ENCODE data around the gene AMDHD1. TPM values are rescaled to one million over a fixed set of nuclear protein-coding genes. Genes with fewer than 3 reads are reported as not detected.

AMDHD1 gene
- total RNA-seq, 1 donor from 2014 or later, result 2.2 TPM

DNA sequence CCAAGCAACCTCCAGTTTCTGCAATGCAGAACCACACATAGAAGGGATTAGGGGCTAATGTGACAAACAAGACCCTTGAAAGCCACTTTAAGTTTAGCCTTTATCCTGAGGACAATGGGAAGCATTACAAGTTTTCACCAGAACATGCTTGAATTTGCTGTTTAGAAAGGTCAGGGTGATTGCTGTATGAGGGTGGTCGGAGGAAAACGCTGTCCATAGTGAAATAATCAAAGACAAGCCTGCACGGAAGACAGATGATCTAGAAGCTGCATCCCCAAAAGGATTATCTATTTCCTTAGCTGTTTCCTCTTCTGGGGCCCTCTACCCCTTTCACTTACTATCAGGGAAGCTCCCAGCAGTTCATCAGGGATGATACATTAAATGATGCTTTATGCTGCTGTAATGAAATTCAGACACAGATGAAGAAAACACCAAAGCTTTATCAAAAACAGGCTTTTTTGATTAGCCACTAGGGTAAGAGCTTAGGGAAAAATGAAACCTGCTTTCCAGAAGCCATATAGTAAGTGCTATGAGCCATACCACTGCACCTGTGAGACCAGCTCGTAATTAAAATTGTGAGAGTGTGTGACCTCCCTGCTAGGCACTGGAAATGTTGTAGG, 46.5 kb downstream of the AMDHD1 start:
- H3K36me3 Mint-ChIP-seq, result no peaks in the 10 kb centered on the region
- Histone ChIP-seq H3K9ac (no peak overlapping the region), H2AFZ (replicated peaks) (no peak overlapping the region), H3F3A (ENCODE audit: low read depth) (no peaks in the 10 kb centered on the region), H4K20me1 (ENCODE audit: low read depth) (no peaks in the 10 kb centered on the region), H3K4me2 (no peak overlapping the region), H3K27ac (no peak overlapping the region), H3K4me1 (peaks cover 19% of the 10 kb centered on the region), H3K27me3 (no peaks in the 10 kb centered on the region), H3K4me3 (no peak overlapping the region), H3K9me3 (ENCODE audit: low read depth) (no peaks in the 10 kb centered on the region), H3K79me2 (ENCODE audit: low read depth) (no peaks in the 10 kb centered on the region), H3K36me3 (no peaks in the 10 kb centered on the region)
- no peak overlapping the region for H3K4me3 Mint-ChIP-seq
- peaks cover 5% of the 10 kb centered on the region for H3K27me3 Mint-ChIP-seq (ENCODE audit: insufficient read depth, low read depth)
- H3K27ac Mint-ChIP-seq, result no peak overlapping the region
- H3K4me1 Mint-ChIP-seq, result peaks cover 24% of the 10 kb centered on the region
- DNase-seq (ENCODE audit: low spot score), result no peak
- no peaks in the 10 kb centered on the region for H3K9me3 Mint-ChIP-seq
- TF ChIP-seq EZH2phosphoT487 (IDR thresholded peaks at IDR 0.05) (no peak), EZH2 (IDR thresholded peaks at IDR 0.05) (no peak)
- TF ChIP-seq, protein P1, sequence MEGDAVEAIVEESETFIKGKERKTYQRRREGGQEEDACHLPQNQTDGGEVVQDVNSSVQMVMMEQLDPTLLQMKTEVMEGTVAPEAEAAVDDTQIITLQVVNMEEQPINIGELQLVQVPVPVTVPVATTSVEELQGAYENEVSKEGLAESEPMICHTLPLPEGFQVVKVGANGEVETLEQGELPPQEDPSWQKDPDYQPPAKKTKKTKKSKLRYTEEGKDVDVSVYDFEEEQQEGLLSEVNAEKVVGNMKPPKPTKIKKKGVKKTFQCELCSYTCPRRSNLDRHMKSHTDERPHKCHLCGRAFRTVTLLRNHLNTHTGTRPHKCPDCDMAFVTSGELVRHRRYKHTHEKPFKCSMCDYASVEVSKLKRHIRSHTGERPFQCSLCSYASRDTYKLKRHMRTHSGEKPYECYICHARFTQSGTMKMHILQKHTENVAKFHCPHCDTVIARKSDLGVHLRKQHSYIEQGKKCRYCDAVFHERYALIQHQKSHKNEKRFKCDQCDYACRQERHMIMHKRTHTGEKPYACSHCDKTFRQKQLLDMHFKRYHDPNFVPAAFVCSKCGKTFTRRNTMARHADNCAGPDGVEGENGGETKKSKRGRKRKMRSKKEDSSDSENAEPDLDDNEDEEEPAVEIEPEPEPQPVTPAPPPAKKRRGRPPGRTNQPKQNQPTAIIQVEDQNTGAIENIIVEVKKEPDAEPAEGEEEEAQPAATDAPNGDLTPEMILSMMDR (IDR thresholded peaks at IDR 0.05), result no peak

DNA sequence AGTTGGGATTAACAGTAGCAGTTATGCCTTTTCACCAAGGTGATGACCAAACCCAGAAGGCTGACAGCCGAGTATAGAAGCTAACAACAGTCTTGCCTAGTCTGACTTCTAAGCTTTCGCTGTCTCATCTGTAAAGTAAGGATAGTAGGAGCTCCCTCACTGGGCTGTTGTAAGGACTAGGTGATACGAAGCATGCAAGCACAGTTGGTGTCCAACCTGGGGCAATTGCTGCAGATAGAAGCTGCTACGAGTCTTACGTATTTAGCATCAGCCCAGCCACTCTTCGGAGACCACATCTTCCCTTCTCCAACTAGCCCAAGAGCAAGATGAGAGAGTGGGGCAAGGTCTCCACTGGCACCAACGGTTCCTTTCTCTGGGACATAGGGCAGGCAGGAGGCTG, 47.0 kb downstream of the AMDHD1 start:
- no peak overlapping the region for H3K27ac ChIP-seq
- TF ChIP-seq EZH2phosphoT487 (IDR thresholded peaks at IDR 0.05) (no peak), EZH2 (IDR thresholded peaks at IDR 0.05) (no peak)
- TF ChIP-seq, protein P1 (IDR thresholded peaks at IDR 0.05), result no peak
- H3K4me3 Mint-ChIP-seq, result no peak overlapping the region
- peaks cover 19% of the 10 kb centered on the region for H3K4me1 ChIP-seq
- no peak overlapping the region for H3K9ac ChIP-seq
- no peak for DNase-seq (ENCODE audit: low spot score)
- peaks cover 24% of the 10 kb centered on the region for H3K4me1 Mint-ChIP-seq
- H3K4me3 ChIP-seq, result no peak overlapping the region
- H3K36me3 ChIP-seq, result no peaks in the 10 kb centered on the region
- H4K20me1 ChIP-seq (ENCODE audit: low read depth), result no peaks in the 10 kb centered on the region
- no peaks in the 10 kb centered on the region for H3K36me3 Mint-ChIP-seq
- no peak overlapping the region for H3K4me2 ChIP-seq
- H3K9me3 Mint-ChIP-seq, result no peaks in the 10 kb centered on the region
- H3K27ac Mint-ChIP-seq, result no peak overlapping the region
- H3K27me3 Mint-ChIP-seq (ENCODE audit: insufficient read depth, low read depth), result peaks cover 5% of the 10 kb centered on the region
- no peaks in the 10 kb centered on the region for H3K79me2 ChIP-seq (ENCODE audit: low read depth)
- H3F3A ChIP-seq (ENCODE audit: low read depth), result no peaks in the 10 kb centered on the region
- H3K9me3 ChIP-seq (ENCODE audit: low read depth), result no peaks in the 10 kb centered on the region
- no peak overlapping the region for H2AFZ ChIP-seq (replicated peaks)
- H3K27me3 ChIP-seq, result no peaks in the 10 kb centered on the region

DNA sequence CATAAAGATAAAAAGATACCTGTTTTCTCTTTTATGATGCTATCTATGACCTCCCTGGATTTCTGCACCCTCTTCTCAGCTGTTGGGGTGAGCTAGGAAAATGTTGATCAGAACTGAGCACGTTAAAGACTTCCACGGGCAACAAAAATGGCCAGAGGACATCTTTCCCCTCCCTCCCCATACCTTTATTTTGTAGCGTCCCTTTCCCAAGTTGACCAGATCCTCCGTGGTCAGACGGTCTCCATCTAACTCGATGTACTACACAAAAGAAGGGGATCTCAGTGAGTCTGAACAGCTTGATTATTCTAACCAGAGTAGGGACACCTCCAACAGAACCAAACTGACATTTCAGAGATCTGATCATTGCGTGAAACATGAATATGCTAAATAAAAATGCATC, 50.8 kb downstream of the AMDHD1 start:
- H3K27ac ChIP-seq, result no peak overlapping the region
- H3K4me3 ChIP-seq, result no peak overlapping the region
- no peak overlapping the region for H3K9ac ChIP-seq
- H3K9me3 ChIP-seq (ENCODE audit: low read depth), result no peaks in the 10 kb centered on the region
- no peaks in the 10 kb centered on the region for H4K20me1 ChIP-seq (ENCODE audit: low read depth)
- Mint-ChIP-seq H3K27ac (no peak overlapping the region), H3K36me3 (no peaks in the 10 kb centered on the region), H3K4me1 (peaks cover 7% of the 10 kb centered on the region), H3K4me3 (no peak overlapping the region), H3K27me3 (ENCODE audit: insufficient read depth, low read depth) (peaks cover under 1% of the 10 kb centered on the region), H3K9me3 (no peaks in the 10 kb centered on the region)
- H3K36me3 ChIP-seq, result no peaks in the 10 kb centered on the region
- no peak overlapping the region for H2AFZ ChIP-seq (replicated peaks)
- no peak overlapping the region for H3K4me2 ChIP-seq
- no peaks in the 10 kb centered on the region for H3K79me2 ChIP-seq (ENCODE audit: low read depth)
- H3F3A ChIP-seq (ENCODE audit: low read depth), result peaks cover 6% of the 10 kb centered on the region
- TF ChIP-seq, protein P1 (IDR thresholded peaks at IDR 0.05), result no peak
- no peak for TF ChIP-seq EZH2 (IDR thresholded peaks at IDR 0.05)
- no peak for TF ChIP-seq EZH2phosphoT487 (IDR thresholded peaks at IDR 0.05)
- H3K4me1 ChIP-seq, result peaks cover 16% of the 10 kb centered on the region
- no peaks in the 10 kb centered on the region for H3K27me3 ChIP-seq
- no peak for DNase-seq (ENCODE audit: low spot score)

Measured in neural progenitor cell (in vitro differentiated cells).